ENCODE measurements around the gene TMEFF2.

The TMEFF2 gene

DNA sequence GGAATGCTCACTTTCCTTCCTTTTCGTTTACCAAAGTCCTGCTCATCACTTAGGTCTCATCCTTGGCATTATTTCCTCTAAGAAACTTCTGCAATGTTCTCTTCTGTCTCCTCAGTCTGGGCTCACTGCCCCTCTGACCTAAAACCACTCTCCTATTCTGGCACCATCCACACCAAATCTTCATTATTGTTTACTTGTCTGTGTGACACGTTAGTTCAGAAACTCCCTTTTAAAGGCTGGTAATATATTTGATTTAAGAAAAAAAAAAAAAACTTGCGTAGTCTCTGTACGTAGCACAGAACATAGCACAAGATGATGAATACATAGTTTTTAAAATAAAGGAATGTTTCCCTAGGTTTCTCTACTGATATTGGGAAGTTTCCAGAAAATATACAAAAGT is 229.0 kb downstream of the TMEFF2 start:
- DNase-seq (ENCODE audit: low spot score): no peak

DNA sequence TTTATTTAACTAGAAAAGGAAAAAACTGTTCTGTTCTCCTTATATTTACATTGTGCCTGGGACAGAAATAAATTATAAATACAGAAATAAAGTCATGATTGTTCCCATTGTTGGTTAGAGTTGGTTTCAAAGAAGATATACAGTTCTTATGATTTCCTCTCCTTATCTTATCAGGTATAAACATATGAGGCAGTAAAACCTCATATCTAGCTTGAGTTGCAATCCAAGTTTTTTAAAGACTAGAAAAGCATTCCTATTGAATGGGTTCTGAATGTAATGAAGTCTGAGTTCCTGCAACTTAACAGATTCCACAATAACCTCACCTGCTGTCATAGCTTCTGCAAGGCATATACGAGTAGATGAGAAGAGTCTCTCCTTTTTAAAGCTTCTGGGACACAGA is 233.2 kb downstream of the TMEFF2 start:
- no peak for DNase-seq (ENCODE audit: low spot score)

GRCh38 chr2:191959209-191959608 is 235.5 kb downstream of the TMEFF2 start:
- DNase-seq (ENCODE audit: low spot score): no peak

GRCh38 chr2:191957996-191958860 is 236.5 kb downstream of the TMEFF2 start:
- DNase-seq (ENCODE audit: low spot score): no peak

DNA sequence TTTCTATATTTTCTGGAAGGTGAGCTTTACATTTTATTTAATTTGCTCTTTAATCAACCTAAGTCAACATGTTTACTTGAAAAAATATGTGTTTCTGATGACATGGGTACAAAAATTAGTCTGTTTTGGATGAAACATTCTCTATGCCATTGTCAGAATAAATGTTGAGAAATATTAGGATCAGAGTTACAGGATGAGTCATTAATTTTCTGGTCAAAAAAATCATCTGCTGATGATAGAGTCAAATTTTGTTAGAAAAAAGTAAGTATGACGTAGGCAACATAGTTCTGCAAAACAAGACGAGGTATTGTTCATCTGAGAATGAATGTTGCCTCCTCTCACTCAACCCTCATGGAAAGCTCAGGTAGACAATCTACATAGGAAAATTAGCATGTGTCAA is 240.3 kb downstream of the TMEFF2 start:
- no peak for DNase-seq (ENCODE audit: low spot score)

DNA sequence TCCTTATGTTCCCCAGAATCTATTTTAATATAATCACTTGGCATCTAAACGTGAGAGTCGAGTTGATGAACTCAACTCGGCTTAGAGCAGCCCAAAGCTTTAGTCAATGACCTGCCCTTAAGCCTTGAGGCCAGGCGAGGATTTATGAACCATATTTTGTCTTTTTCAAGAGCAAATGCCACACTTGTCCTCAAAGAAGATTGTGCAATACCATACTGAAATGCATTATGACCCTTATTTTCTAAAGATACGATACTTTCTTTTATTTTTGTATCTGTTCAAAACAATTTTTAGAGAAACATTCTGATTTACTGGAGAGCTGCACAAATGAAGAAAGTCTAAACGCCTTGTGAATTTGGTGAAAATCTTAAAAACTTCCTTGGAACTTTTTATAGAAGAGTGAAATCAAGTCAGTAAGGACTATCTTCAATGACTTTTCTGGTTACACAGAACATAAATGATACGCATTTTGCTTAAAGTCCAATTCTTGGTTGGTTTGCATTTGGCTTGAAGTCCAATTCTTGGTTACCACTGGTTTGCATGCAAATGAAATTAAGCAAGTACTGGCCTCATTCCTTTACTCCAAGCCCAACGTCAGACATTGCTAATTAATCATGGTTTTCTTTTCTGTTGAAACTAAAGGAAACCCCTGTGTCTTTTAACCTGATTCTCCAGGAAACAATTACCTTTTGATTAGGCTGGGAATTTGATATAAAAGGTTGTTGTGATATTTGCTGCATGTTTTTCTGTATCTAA is 242.0 kb downstream of the TMEFF2 start:
- no peak for DNase-seq (ENCODE audit: low spot score)

- no peak for DNase-seq (ENCODE audit: low spot score)
Measured at GRCh38 chr2:191951832-191952231, 242.9 kb downstream of the TMEFF2 start.

GRCh38 chr2:191951376-191951775 is 243.4 kb downstream of the TMEFF2 start:
- no peak for DNase-seq (ENCODE audit: low spot score)

DNA sequence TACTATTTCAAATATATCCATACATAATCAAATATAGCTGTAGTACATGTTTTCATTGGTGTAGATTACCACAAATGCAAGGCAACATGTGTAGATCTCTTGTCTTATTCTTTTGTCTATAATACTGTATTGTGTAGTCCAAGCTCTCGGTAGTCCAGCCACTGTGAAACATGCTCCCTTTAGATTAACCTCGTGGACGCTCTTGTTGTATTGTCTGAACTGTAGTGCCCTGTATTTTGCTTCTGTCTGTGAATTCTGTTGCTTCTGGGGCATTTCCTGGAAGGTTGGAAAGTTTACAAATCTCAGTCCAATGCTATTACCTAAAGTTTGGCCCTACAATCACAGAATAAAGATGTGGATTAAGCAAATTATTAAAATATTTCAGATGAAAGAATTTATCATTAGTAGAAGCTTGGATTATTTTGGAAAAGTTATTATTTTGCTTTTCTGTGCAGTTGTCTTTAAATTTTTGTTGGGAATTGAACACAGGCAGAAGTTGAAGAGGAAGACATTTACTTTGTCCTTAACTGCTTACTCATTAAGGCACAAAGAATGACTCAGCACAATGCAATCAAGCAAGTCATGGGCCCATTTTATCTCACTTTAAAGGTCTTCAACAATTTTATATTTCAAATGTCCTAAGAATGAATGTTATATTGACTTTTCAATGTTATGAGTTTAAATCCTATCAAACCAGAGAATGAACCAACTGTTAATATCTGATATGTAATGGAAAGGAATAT is 244.4 kb downstream of the TMEFF2 start:
- no peak for DNase-seq (ENCODE audit: low spot score)

DNA sequence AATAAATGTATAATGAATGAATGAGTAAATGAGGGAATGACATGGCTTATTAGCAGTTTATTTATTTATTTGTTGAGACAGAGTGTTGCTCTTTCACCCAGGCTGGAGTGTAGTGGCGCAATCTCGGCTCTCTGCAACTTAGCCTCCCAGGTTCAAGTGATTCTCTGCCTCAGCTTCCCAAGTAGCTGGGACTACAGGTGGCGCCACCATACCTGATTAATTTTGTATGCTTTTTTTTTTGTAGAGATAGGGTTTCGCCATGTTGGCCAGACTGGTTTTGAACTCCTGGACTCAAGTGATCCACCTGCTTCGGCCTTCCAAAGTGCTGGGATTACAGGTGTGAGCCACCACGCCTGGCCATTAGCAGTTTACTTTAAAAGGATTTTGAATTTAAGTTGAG is 247.5 kb downstream of the TMEFF2 start:
- DNase-seq (ENCODE audit: low spot score): no peak

DNA sequence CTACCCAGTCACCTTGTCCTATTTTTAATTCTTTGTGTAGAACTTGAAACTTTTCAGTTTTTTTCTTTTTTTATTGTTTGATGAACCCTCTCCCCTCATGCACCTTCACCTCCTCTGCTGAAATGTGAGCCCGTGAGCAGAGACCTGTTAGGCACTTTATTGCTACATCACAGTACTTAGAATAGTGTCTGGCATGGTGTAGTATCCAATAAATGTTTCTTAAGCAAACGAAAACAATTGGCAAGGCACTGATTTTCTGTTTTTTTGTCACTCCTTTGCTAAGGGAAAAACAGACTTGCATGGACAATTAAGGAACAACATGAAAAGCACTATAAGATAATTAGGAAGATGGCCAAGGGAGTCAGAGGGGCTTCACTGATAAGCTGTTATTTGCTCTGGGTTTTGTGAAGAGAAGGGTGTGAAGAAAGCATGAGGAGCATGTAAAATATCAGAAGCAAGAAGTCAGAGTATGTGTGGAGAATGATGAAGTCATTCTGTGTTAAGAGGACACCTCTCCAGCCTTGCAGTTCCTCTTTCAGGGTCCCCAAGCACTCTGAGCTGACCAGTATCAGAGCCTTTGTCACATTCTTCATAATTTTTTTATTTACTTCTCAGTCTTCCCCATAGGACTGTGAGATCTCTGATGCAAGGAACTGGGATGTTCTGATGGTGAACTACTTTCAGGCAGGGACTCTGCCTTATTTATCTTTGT is 248.1 kb downstream of the TMEFF2 start:
- no peak for DNase-seq (ENCODE audit: low spot score)

DNA sequence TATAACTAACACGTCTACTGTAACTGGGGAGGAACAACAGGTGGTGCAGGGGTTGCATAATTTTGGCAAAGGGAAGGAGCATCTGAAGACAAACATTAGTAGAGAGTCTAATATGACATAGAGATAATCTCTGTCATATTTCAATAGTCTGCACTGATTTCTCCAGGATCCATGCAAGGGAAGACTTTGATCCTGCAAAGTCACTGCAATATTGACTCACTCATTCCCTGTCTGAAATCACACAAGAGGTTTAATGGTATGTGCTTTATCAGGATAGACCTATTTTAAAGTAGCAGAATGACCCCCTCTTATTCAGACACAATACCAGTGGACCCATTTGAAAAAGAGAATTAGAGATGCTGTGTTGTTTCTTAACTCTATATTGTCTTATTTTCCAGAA is 249.1 kb downstream of the TMEFF2 start:
- no peak for DNase-seq (ENCODE audit: low spot score)

GRCh38 chr2:191942739-191943103 is 252.0 kb downstream of the TMEFF2 start:
- DNase-seq (ENCODE audit: low spot score): no peak

DNA sequence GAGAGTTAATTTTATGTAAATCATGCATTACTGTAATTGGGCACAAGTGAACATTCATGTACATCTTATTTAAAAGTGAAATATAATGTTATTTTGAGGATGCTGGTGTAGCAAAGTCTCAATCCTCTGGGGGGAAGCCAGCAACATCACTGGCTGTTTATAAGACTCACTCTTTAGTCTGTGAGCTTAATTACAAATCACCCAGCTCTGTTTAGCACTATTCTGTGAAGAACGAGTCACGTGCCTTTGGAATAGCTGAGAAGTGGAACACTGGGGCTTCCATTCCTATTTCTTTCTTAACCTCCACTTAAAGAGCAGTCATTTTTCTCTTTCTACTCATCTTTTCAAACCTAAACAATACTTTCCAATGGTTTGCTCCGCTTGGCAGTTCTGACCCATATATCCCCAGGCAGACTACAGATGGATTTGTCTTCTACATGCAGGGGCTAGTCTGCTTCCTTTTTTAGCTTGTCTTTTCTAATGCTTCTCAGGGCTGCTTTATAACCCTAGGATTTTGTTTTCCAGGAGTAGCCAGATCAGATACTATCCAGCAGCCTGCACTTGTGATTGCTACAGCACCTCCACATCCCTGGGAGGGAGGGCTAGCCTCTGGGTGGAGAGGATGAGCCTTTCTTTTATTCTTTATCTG is 252.5 kb downstream of the TMEFF2 start:
- no peak for DNase-seq (ENCODE audit: low spot score)

DNA sequence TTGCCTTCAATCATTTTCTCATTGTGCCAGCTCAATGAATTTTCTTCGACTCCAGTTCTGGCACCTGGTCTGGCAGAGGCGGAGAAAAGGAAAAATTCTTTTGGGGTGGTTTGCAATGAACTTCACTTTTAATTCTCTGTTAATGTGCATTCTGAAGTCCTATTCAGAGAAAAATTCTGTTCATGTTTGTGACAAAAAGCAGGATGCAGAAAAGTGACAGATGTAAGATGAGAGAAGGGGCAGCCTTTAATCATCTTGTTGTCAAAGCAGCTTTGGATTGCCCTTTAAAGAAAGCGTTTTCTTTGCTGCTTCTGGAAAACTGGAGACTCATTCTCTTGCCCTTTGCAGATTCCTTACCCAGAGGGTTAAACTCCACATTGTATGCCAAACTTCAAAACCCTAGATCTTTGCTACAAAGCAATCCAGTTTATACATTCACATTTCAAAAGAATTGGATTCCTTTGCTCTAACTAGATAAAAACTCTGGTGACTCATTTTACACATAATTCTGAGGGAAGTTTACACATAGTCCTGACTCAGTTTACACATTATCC is 253.3 kb downstream of the TMEFF2 start:
- DNase-seq (ENCODE audit: low spot score): no peak

- DNase-seq (ENCODE audit: low spot score): no peak
Measured at GRCh38 chr2:191938779-191939178, 256.0 kb downstream of the TMEFF2 start.

DNA sequence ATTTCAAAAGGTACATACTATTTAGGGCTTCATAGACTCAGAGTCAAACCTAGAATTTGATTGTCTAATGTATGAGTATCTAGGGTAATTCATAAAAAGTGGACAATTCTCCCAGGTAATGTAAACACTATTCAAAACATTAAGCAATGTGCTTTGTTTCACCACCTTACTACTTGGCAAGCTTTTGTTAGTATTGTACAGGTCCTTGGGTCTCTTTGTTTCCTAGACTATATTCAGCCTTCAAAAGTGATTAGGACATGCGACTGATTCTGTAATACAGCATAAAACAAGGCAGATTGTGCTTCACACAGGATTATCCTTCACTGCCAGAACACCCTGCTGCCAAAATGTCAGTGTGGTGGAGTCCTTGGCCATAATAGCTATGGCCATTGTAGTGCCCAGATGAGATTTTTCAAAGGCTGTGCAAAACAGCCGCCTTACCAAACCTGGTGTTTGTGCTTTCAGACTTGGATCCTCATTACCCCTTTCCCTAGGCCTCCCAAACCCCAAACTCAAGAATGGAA is 257.8 kb downstream of the TMEFF2 start:
- DNase-seq (ENCODE audit: low spot score): no peak

GRCh38 chr2:191935247-191935646 is 259.5 kb downstream of the TMEFF2 start:
- DNase-seq (ENCODE audit: low spot score): no peak

- DNase-seq (ENCODE audit: low spot score): no peak
Measured at GRCh38 chr2:191933307-191934105, 261.2 kb downstream of the TMEFF2 start.

DNA sequence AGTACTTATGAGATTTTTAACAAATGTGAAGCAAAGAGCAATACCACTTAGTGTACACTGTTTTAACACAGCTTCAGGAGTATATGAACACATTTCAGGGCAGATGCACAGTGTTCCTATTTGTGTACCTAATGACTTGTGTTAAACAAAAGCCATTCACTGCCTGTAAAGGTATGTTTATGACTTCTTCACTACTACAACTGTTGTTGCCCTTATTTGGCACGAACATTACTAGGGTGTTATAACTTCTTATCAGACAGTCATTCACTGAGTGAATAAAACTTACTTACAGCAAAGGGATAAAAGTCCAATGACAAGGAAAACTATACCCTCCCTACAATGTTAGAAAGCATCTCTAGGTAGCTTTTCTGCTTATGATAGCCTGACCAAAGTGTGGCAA is 262.4 kb downstream of the TMEFF2 start:
- DNase-seq (ENCODE audit: low spot score): no peak

Data from hematopoietic multipotent progenitor cell treated with erythropoietin and hydrocortisone succinate and interleukin-3 and kit ligand, for 17 days (in vitro differentiated cells).